CD4-positive, alpha-beta T cell treated with Interleukin-4 for 4 hours (primary cell): ENCODE measurements around the gene CENPH.
"Not testable (repeated sequence)": the region's sequence is repeated elsewhere in the genome, so short reads cannot be mapped to it uniquely, and the experiment has no call there.

ENCODE experiments used
- DNase-seq: peaks from one replicate; pipeline ENCODE4 v3.0.0-alpha.2; 2020

The CENPH gene

GRCh38 chr5:69211200-69211599 lies 21.8 kb downstream of the CENPH start:
- no peak for DNase-seq

GRCh38 chr5:69212022-69212421 lies 22.6 kb downstream of the CENPH start:
- DNase-seq, result peak; percentile 21

- no peak for DNase-seq
Observed at GRCh38 chr5:69213513-69214215, 24.3 kb downstream of the CENPH start.

- DNase-seq, result peak; percentile 2
Observed at GRCh38 chr5:69217151-69217511, 27.7 kb downstream of the CENPH start.

GRCh38 chr5:69217548-69218526 lies 28.5 kb downstream of the CENPH start:
- DNase-seq, result peak; percentile 95

- no peak for DNase-seq
Observed at GRCh38 chr5:69219939-69220338, 30.6 kb downstream of the CENPH start.

GRCh38 chr5:69220371-69220770 lies 31.0 kb downstream of the CENPH start:
- not testable (repeated sequence) for DNase-seq

GRCh38 chr5:69220833-69221232 lies 31.4 kb downstream of the CENPH start:
- not testable (repeated sequence) for DNase-seq

GRCh38 chr5:69224520-69224919 lies 35.1 kb downstream of the CENPH start:
- no peak for DNase-seq

GRCh38 chr5:69225860-69226259 lies 36.5 kb downstream of the CENPH start:
- DNase-seq, result no peak

GRCh38 chr5:69230181-69230580 lies 40.8 kb downstream of the CENPH start:
- no peak for DNase-seq

- no peak for DNase-seq
Observed at GRCh38 chr5:69231281-69231680, 41.9 kb downstream of the CENPH start.

GRCh38 chr5:69231851-69232250 lies 42.5 kb downstream of the CENPH start:
- no peak for DNase-seq

- DNase-seq, result peak; percentile 90
Observed at GRCh38 chr5:69234457-69235268, 45.3 kb downstream of the CENPH start, which contains the start of gene CDK7. Gene CDK7 (plus strand): TSS chr5:69234886. CDS start chr5:69234976, 90 bp downstream.

- DNase-seq, result not testable (repeated sequence)
Observed at GRCh38 chr5:69236733-69237132, 47.4 kb downstream of the CENPH start.

GRCh38 chr5:69237877-69238276 lies 48.5 kb downstream of the CENPH start:
- DNase-seq, result no peak

- no peak for DNase-seq
Observed at GRCh38 chr5:69238760-69239251, 49.4 kb downstream of the CENPH start.

- no peak for DNase-seq
Observed at GRCh38 chr5:69242215-69242927, 53.0 kb downstream of the CENPH start.

- DNase-seq, result no peak
Observed at GRCh38 chr5:69245031-69245430, 55.6 kb downstream of the CENPH start.

- DNase-seq, result no peak
Observed at GRCh38 chr5:69248019-69248418, 58.6 kb downstream of the CENPH start.

GRCh38 chr5:69250593-69250992 lies 61.2 kb downstream of the CENPH start:
- no peak for DNase-seq

GRCh38 chr5:69252437-69252836 lies 63.1 kb downstream of the CENPH start:
- DNase-seq, result no peak
